ENCODE results near the gene HERC3. TPM values are rescaled to one million over a fixed set of nuclear protein-coding genes. Genes with fewer than 3 reads are reported as not detected.

Gene HERC3
- total and polyA plus RNA-seq, 10 of the 15 experiments (the other 5 are each of a cell fraction or from before 2014, with no cell fraction given), result 0.52 to 18.2 (median 2.8) TPM

GRCh38 chr4:88705223-88705622 lies 112.9 kb downstream of the HERC3 start:
- no TSS peak for BruUV-seq (replicated peaks)
- Histone ChIP-seq H3K9ac (ENCODE audit: control insufficient read depth, insufficient read depth, low read length) (no peak overlapping the region), H3K4me3 (no peak overlapping the region), H3K27ac (ENCODE audit: control insufficient read depth, insufficient read depth) (no peak overlapping the region), H3K4me2 (ENCODE audit: control insufficient read depth, insufficient read depth) (no peak overlapping the region), H3K79me2 (ENCODE audit: control insufficient read depth, insufficient read depth, low read length) (no peaks in the 10 kb centered on the region), H3K4me1 (ENCODE audit: control insufficient read depth, insufficient read depth, low read length) (no peaks in the 10 kb centered on the region), H3K9me3 (replicated peaks; ENCODE audit: control insufficient read depth, insufficient read depth, low read length) (no peaks in the 10 kb centered on the region), H4K20me1 (ENCODE audit: control insufficient read depth, insufficient read depth) (no peaks in the 10 kb centered on the region), H2AFZ (ENCODE audit: control insufficient read depth, low read depth, low read length) (no peak overlapping the region), H3K27me3 (replicated peaks in 1 of 2; ENCODE audit: control insufficient read depth in 2 of 2, insufficient read depth in 2 of 2, low read length in 1 of 2) (no peaks in the 10 kb centered on the region), H3K36me3 (ENCODE audit: control insufficient read depth in 2 of 2, insufficient read depth in 2 of 2, low read length in 1 of 2) (no peaks in the 10 kb centered on the region)
- TF ChIP-seq CBFB (IDR thresholded peaks at IDR 0.05; ENCODE audit: low read depth), result no peak
- TF ChIP-seq NRF1 (conservative IDR thresholded peaks at IDR 0.05; ENCODE audit: low read depth, low read length), result no peak
- TF ChIP-seq, protein P1, sequence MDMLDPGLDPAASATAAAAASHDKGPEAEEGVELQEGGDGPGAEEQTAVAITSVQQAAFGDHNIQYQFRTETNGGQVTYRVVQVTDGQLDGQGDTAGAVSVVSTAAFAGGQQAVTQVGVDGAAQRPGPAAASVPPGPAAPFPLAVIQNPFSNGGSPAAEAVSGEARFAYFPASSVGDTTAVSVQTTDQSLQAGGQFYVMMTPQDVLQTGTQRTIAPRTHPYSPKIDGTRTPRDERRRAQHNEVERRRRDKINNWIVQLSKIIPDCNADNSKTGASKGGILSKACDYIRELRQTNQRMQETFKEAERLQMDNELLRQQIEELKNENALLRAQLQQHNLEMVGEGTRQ (IDR thresholded peaks at IDR 0.05; ENCODE audit: borderline replicate concordance, low read depth, low read length), result no peak
- TF ChIP-seq IRF4 (IDR thresholded peaks at IDR 0.05; ENCODE audit: low read depth, low read length), result no peak
- no peak for TF ChIP-seq SMAD5 (IDR thresholded peaks at IDR 0.05; ENCODE audit: low read depth)
- no peak for TF ChIP-seq CHD2 (IDR thresholded peaks at IDR 0.05; ENCODE audit: borderline replicate concordance, low read depth, low read length)
- no peak for TF ChIP-seq USF1 (IDR thresholded peaks at IDR 0.05; ENCODE audit: borderline replicate concordance, extremely low read length, insufficient read depth, low read depth, low read length)
- TF ChIP-seq, protein P2, sequence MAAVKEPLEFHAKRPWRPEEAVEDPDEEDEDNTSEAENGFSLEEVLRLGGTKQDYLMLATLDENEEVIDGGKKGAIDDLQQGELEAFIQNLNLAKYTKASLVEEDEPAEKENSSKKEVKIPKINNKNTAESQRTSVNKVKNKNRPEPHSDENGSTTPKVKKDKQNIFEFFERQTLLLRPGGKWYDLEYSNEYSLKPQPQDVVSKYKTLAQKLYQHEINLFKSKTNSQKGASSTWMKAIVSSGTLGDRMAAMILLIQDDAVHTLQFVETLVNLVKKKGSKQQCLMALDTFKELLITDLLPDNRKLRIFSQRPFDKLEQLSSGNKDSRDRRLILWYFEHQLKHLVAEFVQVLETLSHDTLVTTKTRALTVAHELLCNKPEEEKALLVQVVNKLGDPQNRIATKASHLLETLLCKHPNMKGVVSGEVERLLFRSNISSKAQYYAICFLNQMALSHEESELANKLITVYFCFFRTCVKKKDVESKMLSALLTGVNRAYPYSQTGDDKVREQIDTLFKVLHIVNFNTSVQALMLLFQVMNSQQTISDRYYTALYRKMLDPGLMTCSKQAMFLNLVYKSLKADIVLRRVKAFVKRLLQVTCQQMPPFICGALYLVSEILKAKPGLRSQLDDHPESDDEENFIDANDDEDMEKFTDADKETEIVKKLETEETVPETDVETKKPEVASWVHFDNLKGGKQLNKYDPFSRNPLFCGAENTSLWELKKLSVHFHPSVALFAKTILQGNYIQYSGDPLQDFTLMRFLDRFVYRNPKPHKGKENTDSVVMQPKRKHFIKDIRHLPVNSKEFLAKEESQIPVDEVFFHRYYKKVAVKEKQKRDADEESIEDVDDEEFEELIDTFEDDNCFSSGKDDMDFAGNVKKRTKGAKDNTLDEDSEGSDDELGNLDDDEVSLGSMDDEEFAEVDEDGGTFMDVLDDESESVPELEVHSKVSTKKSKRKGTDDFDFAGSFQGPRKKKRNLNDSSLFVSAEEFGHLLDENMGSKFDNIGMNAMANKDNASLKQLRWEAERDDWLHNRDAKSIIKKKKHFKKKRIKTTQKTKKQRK (IDR thresholded peaks at IDR 0.05; ENCODE audit: low read depth, low read length), result no peak
- TF ChIP-seq SMC3 (IDR thresholded peaks at IDR 0.05; ENCODE audit: borderline replicate concordance, low read length), result no peak
- TF ChIP-seq RCOR1 (conservative IDR thresholded peaks at IDR 0.05; ENCODE audit: low read depth, low read length), result no peak
- no peak for TF ChIP-seq ZBTB40 (IDR thresholded peaks at IDR 0.05; ENCODE audit: borderline replicate concordance)
- TF ChIP-seq BMI1 (IDR thresholded peaks at IDR 0.05; ENCODE audit: borderline replicate concordance), result no peak
- intact Hi-C loops (cut with micrococcal nuclease; ENCODE audit: unreplicated experiment), result no loop called here
- in situ Hi-C loops (cut with MboI), result no loop called here
- no peak for ATAC-seq
- SMC1A ChIA-PET (ENCODE audit: uncharacterized antibody, unreplicated experiment), result interaction anchor here (0.6 to 1.0 kb wide), 3 partner anchors 32 to 425 kb away, joined by 3 read pairs; no protein-coding TSS in a partner anchor
- RAD21 ChIA-PET (ENCODE audit: unreplicated experiment), result interaction anchor here (1.0 kb wide), 1 partner anchor 38 kb away, joined by 4 read pairs; no protein-coding TSS in a partner anchor
- FAIRE-seq, result no peak
- no peak for DNase-seq (ENCODE audit: low read depth, low spot score)
- POLR2A ChIA-PET, result no interaction called here
- CTCF ChIA-PET, result interaction anchor here (1.5 to 1.8 kb wide), 2 partner anchors 9 to 318 kb away, joined by 5 to 8 read pairs; no protein-coding TSS in a partner anchor
